Colonic mucosa (tissue), 4 donors: Measurements from ENCODE around the gene PRAMEF12. TPM values are rescaled to one million over a fixed set of nuclear protein-coding genes. Genes with fewer than 3 reads are reported as not detected.
"Not testable (repeated sequence)": the region's sequence is repeated elsewhere in the genome, so short reads cannot be mapped to it uniquely, and the experiment has no call there.

Experiments
- DNase-seq: peaks from one replicate; pipeline ENCODE4 v3.0.0-alpha.2; 2020
- H3K27ac ChIP-seq: fragments of 200-600 bp; one replicate; pipeline ENCODE4 v1.8.0; 2021
- H3K27me3 ChIP-seq: fragments of 200-600 bp; one replicate; pipeline ENCODE4 v1.8.0; 2021
- H3K36me3 ChIP-seq: fragments of 200-600 bp; one replicate; pipeline ENCODE4 v1.8.0; 2021
- H3K4me1 ChIP-seq: fragments of 200-600 bp; one replicate; pipeline ENCODE4 v1.8.0; 2021; ENCODE audit warnings: mild to moderate bottlenecking
- H3K4me3 ChIP-seq: fragments of 200-600 bp; one replicate; pipeline ENCODE4 v1.8.0; 2021
- H3K9ac ChIP-seq, 2 donors: one replicate each; pipeline ENCODE4 v1.7.0; 2013; ENCODE audit warnings: control low read depth in 2 of 2, low read depth in 2 of 2, low read length in 2 of 2
- H3K9me3 ChIP-seq: fragments of 200-600 bp; one replicate; pipeline ENCODE4 v1.8.0; 2021
- intact Hi-C: fragments of 100-400 bp; cut with DNase I; formaldehyde crosslinking; loops from one replicate; pipeline ENCODE4 v1.14.1; 2022
- total RNA-seq, 2 donors: library from RNA; stranded (reverse); fragmentation: NEBNext Ultra II Directional in 1 of 2; extraction: Animal tissue kit (Norgen Biotek cat#: 25700) in 1 of 2; gene quantifications; one replicate each; pipeline ENCODE4 v1.2.1, GENCODE V29; 2021
- TF ChIP-seq, protein P1 (sequence below): fragments of 200-600 bp; IDR thresholded peaks from one replicate; pipeline ENCODE4 v1.8.0; 2022; ENCODE audit warnings: antibody characterized with exemption, mild to moderate bottlenecking
- donor health status: healthy.
- donor health status: DM: no; HTN: no; CAD: no.
- donor health status: DM: no; HTN: no; CAD: no.

Gene PRAMEF12
- total RNA-seq: not detected

DNA sequence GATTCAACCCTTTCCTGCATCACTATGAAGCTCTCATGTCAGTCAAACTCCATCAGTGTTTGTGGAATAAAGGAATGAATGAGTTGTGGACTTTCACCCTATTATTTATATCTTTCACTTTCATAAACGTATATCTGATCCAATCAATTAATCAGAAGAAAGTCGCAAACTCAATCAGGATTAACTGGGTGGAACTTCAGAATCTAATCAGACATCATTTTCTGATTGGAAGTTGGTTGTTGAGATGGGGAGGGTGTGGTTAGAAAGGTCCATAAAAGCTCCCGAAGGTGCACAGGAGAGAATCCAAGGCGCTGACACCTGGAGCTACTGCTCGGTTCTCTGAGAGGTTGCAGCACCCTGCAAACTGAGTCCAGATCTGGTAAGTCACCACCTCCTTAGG lies at the start of gene PRAMEF12:
PRAMEF12 (plus strand) TSS at position 301 of the 400 bp plus-strand sequence. CDS start 1,130 bp downstream, outside the sequence.
- H3K9me3 ChIP-seq: no peaks in the 10 kb centered on the region
- H3K4me1 ChIP-seq: no peaks in the 10 kb centered on the region
- TF ChIP-seq, protein P1, sequence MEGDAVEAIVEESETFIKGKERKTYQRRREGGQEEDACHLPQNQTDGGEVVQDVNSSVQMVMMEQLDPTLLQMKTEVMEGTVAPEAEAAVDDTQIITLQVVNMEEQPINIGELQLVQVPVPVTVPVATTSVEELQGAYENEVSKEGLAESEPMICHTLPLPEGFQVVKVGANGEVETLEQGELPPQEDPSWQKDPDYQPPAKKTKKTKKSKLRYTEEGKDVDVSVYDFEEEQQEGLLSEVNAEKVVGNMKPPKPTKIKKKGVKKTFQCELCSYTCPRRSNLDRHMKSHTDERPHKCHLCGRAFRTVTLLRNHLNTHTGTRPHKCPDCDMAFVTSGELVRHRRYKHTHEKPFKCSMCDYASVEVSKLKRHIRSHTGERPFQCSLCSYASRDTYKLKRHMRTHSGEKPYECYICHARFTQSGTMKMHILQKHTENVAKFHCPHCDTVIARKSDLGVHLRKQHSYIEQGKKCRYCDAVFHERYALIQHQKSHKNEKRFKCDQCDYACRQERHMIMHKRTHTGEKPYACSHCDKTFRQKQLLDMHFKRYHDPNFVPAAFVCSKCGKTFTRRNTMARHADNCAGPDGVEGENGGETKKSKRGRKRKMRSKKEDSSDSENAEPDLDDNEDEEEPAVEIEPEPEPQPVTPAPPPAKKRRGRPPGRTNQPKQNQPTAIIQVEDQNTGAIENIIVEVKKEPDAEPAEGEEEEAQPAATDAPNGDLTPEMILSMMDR: no peak
- intact Hi-C loops: no loop called here
- H3K27ac ChIP-seq: no peak within 1 kb of the TSS
- no peak within 1 kb of the TSS for H3K4me3 ChIP-seq
- no peak within 1 kb of the TSS for H3K9ac ChIP-seq
- no peaks in the 10 kb centered on the region for H3K27me3 ChIP-seq
- no peaks in the 10 kb centered on the region for H3K36me3 ChIP-seq
- DNase-seq: no peak

DNA sequence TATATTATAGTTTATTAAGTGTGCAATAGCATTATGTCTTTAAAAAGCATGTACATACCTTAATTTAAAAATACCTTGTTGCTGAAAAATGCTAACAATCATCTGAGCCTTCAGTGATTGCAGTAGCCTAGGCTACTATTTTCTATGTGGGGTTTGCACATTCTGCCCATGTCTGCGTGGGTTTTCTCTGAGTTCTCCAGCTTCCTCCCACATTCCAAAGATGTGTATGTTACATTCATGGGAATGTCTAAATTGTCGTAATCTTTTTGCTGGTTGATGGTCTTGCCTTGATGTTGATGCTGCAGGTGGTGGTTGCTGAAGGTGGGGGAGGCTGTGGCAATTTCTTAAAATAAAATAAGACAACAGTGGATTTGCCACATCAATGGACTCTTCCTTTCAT lies 45.1 kb upstream of the PRAMEF12 start:
- intact Hi-C loops: no loop called here
- no peak overlapping the region for H3K9ac ChIP-seq
- DNase-seq: no peak
- H3K27me3 ChIP-seq: no peaks in the 10 kb centered on the region
- no peak overlapping the region for H3K4me3 ChIP-seq
- H3K27ac ChIP-seq: no peak overlapping the region
- no peaks in the 10 kb centered on the region for H3K36me3 ChIP-seq
- TF ChIP-seq, protein P1: no peak
- H3K9me3 ChIP-seq: no peaks in the 10 kb centered on the region
- no peaks in the 10 kb centered on the region for H3K4me1 ChIP-seq

DNA sequence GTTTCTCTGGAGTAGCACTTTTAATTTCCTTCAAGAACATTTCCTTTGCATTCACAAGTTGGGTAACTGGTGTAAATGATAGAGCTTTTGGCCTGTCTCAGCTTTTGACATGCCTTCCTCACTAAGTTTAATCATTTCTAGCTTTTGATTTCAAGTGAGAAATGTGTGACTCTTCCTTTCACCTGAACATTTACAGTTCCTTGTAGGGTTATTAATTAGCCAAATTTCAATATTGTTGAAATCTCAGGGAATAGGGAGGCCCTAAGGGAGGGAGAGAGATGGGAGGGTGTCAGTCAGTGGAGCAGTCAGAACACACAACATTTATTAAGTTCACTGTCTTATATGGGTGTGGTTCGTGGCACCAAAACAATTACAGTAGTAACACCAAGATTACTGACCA lies 43.4 kb upstream of the PRAMEF12 start:
- no peak for DNase-seq
- no peaks in the 10 kb centered on the region for H3K27me3 ChIP-seq
- TF ChIP-seq, protein P1: no peak
- intact Hi-C loops: no loop called here
- no peaks in the 10 kb centered on the region for H3K36me3 ChIP-seq
- H3K9me3 ChIP-seq: no peaks in the 10 kb centered on the region
- H3K4me3 ChIP-seq: no peak overlapping the region
- no peak overlapping the region for H3K27ac ChIP-seq
- H3K9ac ChIP-seq: no peak overlapping the region
- no peaks in the 10 kb centered on the region for H3K4me1 ChIP-seq

DNA sequence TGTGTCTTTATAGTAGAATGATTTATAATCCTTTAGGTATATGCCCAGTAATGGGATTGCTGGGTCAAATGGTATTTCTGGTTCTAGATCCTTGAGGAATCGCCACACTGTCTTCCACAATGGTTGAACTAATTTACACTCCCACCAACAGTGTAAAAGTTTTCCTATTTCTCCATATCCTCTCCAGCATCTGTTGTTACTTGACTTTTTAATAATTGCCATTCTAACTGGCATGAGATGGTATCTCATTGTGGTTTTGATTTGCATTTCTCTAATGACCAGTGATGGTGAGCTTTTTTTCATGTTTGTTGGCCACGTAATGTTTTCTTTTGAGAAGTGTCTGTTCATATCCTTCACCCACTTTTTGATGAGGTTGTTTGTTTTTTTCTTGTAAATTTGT lies 42.5 kb upstream of the PRAMEF12 start:
- intact Hi-C loops, H3K9me3 ChIP-seq, H3K36me3 ChIP-seq, H3K27ac ChIP-seq, H3K27me3 ChIP-seq, DNase-seq, H3K9ac ChIP-seq, H3K4me3 ChIP-seq, H3K4me1 ChIP-seq: not testable (repeated sequence)

GRCh38 chr1:12734651-12735050 lies 38.9 kb upstream of the PRAMEF12 start:
- intact Hi-C loops: no loop called here
- Histone ChIP-seq H3K9me3 (no peaks in the 10 kb centered on the region), H3K27me3 (no peaks in the 10 kb centered on the region), H3K36me3 (no peaks in the 10 kb centered on the region), H3K4me3 (no peak overlapping the region), H3K9ac (no peak overlapping the region), H3K27ac (no peak overlapping the region), H3K4me1 (no peaks in the 10 kb centered on the region)
- DNase-seq: no peak
- TF ChIP-seq, protein P1: no peak

- no peaks in the 10 kb centered on the region for H3K36me3 ChIP-seq
- no peaks in the 10 kb centered on the region for H3K9me3 ChIP-seq
- TF ChIP-seq, protein P1: no peak
- DNase-seq: no peak
- no peak overlapping the region for H3K27ac ChIP-seq
- intact Hi-C loops: no loop called here
- H3K9ac ChIP-seq: no peak overlapping the region
- no peaks in the 10 kb centered on the region for H3K4me1 ChIP-seq
- no peaks in the 10 kb centered on the region for H3K27me3 ChIP-seq
- no peak overlapping the region for H3K4me3 ChIP-seq
These were observed 34.6 kb upstream of the PRAMEF12 start for GRCh38 chr1:12738934-12739333.
